DOHH2 (cell line): ENCODE results near the gene ANGPT4.

Source experiments
- H3F3A ChIP-seq: fragments of 200-600 bp; sonication (generic), shearing (Covaris generic); 2 replicates; pipeline ENCODE4 v1.6.0; 2016; ENCODE audit warnings: antibody characterized with exemption, mild to moderate bottlenecking; ENCODE audit not compliant: control insufficient read depth, insufficient read depth
- H3K27ac ChIP-seq: fragments of 200-600 bp; sonication (generic); 2 replicates; pipeline ENCODE4 v1.5.1; 2014; ENCODE audit warnings: low read depth, mild to moderate bottlenecking, low read length, moderate library complexity
- H3K27me3 ChIP-seq: fragments of 200-600 bp; sonication (generic); 2 replicates; pipeline ENCODE4 v1.6.1; 2014; ENCODE audit warnings: mild to moderate bottlenecking, low read length, mixed read lengths; ENCODE audit not compliant: control insufficient read depth
- H3K36me3 ChIP-seq: fragments of 200-600 bp; sonication (generic); 2 replicates; pipeline ENCODE4 v1.6.1; 2014; ENCODE audit warnings: mild to moderate bottlenecking, low read length, moderate library complexity, mixed read lengths; ENCODE audit not compliant: control insufficient read depth
- H3K4me1 ChIP-seq: fragments of 200-600 bp; sonication (generic); 2 replicates; pipeline ENCODE4 v1.6.1; 2014; ENCODE audit warnings: mild to moderate bottlenecking, low read length, mixed read lengths; ENCODE audit not compliant: control insufficient read depth
- H3K4me2 ChIP-seq: fragments of 200-600 bp; sonication (generic); 2 replicates; pipeline ENCODE4 v1.6.0; 2014; ENCODE audit warnings: mild to moderate bottlenecking, low read length, moderate library complexity
- H3K4me3 ChIP-seq: fragments of 200-600 bp; sonication (generic); 2 replicates; pipeline ENCODE4 v1.5.1; 2014; ENCODE audit warnings: mild to moderate bottlenecking, low read length, mixed read lengths
- H3K79me2 ChIP-seq: fragments of 200-600 bp; sonication (generic); 2 replicates; pipeline ENCODE4 v1.6.1; 2014; ENCODE audit warnings: mild to moderate bottlenecking, low read length, mixed read lengths; ENCODE audit not compliant: control insufficient read depth
- H3K9me2 ChIP-seq: fragments of 200-600 bp; sonication (generic); replicated peaks from 2 replicates; pipeline ENCODE4 v1.6.1; 2014; ENCODE audit warnings: mild to moderate bottlenecking, low read length, mixed read lengths; ENCODE audit not compliant: control insufficient read depth
- H3K9me3 ChIP-seq: fragments of 200-600 bp; sonication (generic); 2 replicates; pipeline ENCODE4 v1.6.1; 2014; ENCODE audit warnings: antibody characterized with exemption, low read length, mixed read lengths; ENCODE audit not compliant: control insufficient read depth, insufficient read depth
- H4K20me1 ChIP-seq: fragments of 200-600 bp; sonication (generic); 2 replicates; pipeline ENCODE4 v1.6.0; 2014; ENCODE audit warnings: low read depth, mild to moderate bottlenecking, antibody characterized with exemption, low read length, moderate library complexity; ENCODE audit not compliant: control insufficient read depth, insufficient read depth
- CTCF ChIP-seq: fragments of 200-600 bp; sonication (generic); IDR thresholded peaks from one replicate; pipeline ENCODE4 v1.5.1; 2014; ENCODE audit warnings: antibody characterized with exemption, mild to moderate bottlenecking, low read depth, low read length; ENCODE audit not compliant: poor library complexity, severe bottlenecking
- EZH2phosphoT487 ChIP-seq: fragments of 200-600 bp; sonication (generic); IDR thresholded peaks from 2 replicates; pipeline ENCODE4 v1.6.1; 2017; ENCODE audit warnings: borderline replicate concordance, mild to moderate bottlenecking, antibody characterized with exemption, low read length, moderate library complexity, mixed read lengths

The ANGPT4 gene

GRCh38 chr20:824490-824889 is 91.6 kb downstream of the ANGPT4 start:
- no peak for TF ChIP-seq EZH2phosphoT487
- TF ChIP-seq CTCF: no peak
- H3K27ac ChIP-seq: no peak overlapping the region
- H3K4me2 ChIP-seq: no peak overlapping the region
- peaks cover 9% of the 10 kb centered on the region for H3K4me1 ChIP-seq
- H4K20me1 ChIP-seq: no peaks in the 10 kb centered on the region
- H3K27me3 ChIP-seq: no peaks in the 10 kb centered on the region
- H3K79me2 ChIP-seq: no peaks in the 10 kb centered on the region
- no peaks in the 10 kb centered on the region for H3F3A ChIP-seq
- H3K36me3 ChIP-seq: no peaks in the 10 kb centered on the region
- H3K9me2 ChIP-seq: no peaks in the 10 kb centered on the region
- H3K9me3 ChIP-seq: no peaks in the 10 kb centered on the region; the same call in 1 of the 2 replicates
- H3K4me3 ChIP-seq: no peak overlapping the region

GRCh38 chr20:823574-823902 is 92.6 kb downstream of the ANGPT4 start:
- H3K9me3 ChIP-seq: no peaks in the 10 kb centered on the region; the same call in 1 of the 2 replicates
- H3K27me3 ChIP-seq: no peaks in the 10 kb centered on the region
- TF ChIP-seq EZH2phosphoT487: no peak
- TF ChIP-seq CTCF: no peak
- H3K4me1 ChIP-seq: peaks cover 9% of the 10 kb centered on the region
- H4K20me1 ChIP-seq: no peaks in the 10 kb centered on the region
- no peaks in the 10 kb centered on the region for H3K36me3 ChIP-seq
- H3K27ac ChIP-seq: no peak overlapping the region
- no peak overlapping the region for H3K4me2 ChIP-seq
- H3K9me2 ChIP-seq: no peaks in the 10 kb centered on the region
- no peaks in the 10 kb centered on the region for H3F3A ChIP-seq
- no peak overlapping the region for H3K4me3 ChIP-seq
- H3K79me2 ChIP-seq: no peaks in the 10 kb centered on the region

GRCh38 chr20:822651-823573 is 93.2 kb downstream of the ANGPT4 start:
- 0 out of 2 replicates have a peak overlapping the region, but pooled peaks have one; percentile 24 for H3K4me2 ChIP-seq
- TF ChIP-seq CTCF (no peak), EZH2phosphoT487 (no peak)
- H3K36me3 ChIP-seq: no peaks in the 10 kb centered on the region
- no peaks in the 10 kb centered on the region for H3F3A ChIP-seq
- no peaks in the 10 kb centered on the region for H3K9me2 ChIP-seq
- H3K27me3 ChIP-seq: no peaks in the 10 kb centered on the region
- no peaks in the 10 kb centered on the region; the same call in 1 of the 2 replicates for H3K9me3 ChIP-seq
- H3K4me3 ChIP-seq: no peak overlapping the region
- peaks cover 9% of the 10 kb centered on the region for H3K4me1 ChIP-seq
- no peaks in the 10 kb centered on the region for H3K79me2 ChIP-seq
- H4K20me1 ChIP-seq: no peaks in the 10 kb centered on the region
- no peak overlapping the region for H3K27ac ChIP-seq
